GM19372 (cell line): ENCODE data around the gene DAAM1.

ENCODE experiments used
- ATAC-seq: cut with Tn5 transposase; IDR thresholded peaks from one replicate; pipeline ENCODE4 v1.9.1; 2021; ENCODE audit warnings: mild to moderate bottlenecking, low read depth, moderate library complexity; ENCODE audit not compliant: unreplicated experiment

DAAM1 gene

DNA sequence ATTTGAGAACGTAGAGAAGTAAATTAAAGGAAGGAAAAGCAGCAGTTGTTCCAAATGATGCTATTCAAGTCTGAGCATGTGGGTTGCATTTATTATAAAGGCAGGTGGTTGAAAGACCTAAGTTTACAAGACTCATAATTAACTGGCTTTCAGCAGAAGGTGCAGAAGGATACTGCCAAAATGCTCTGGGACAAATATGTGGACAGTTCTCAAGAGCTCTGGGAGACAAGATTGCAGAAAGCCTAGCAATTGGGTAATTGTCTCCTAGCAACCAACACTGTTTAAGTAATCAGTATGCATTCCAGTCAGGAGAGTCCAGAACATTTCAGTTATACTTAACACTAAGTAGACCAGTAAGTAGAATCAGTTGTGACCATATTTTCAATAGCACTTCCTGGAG is 145.2 kb downstream of the DAAM1 start:
- no peak for ATAC-seq

GRCh38 chr14:59334253-59334652 is 145.8 kb downstream of the DAAM1 start:
- ATAC-seq = no peak

DNA sequence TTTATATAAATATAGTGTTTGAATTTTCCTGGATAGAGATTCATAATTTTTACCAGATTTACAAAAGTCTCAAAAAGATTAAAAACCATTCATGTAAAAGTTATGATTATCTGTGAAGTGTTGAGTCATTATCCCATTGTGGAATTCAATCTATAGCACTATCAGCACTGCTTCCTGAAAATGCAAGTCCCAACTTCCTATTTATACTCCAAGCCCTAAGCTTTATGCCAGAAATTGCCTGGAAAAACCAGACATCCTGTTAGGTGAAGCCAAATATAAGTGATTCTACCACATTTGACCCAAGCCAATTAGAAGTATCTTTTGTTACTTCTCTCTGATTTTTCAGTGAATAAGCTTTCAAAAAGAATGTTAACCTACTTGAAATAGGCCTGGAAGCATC is 147.6 kb downstream of the DAAM1 start:
- no peak for ATAC-seq

GRCh38 chr14:59336706-59337105 is 148.2 kb downstream of the DAAM1 start:
- ATAC-seq = no peak

DNA sequence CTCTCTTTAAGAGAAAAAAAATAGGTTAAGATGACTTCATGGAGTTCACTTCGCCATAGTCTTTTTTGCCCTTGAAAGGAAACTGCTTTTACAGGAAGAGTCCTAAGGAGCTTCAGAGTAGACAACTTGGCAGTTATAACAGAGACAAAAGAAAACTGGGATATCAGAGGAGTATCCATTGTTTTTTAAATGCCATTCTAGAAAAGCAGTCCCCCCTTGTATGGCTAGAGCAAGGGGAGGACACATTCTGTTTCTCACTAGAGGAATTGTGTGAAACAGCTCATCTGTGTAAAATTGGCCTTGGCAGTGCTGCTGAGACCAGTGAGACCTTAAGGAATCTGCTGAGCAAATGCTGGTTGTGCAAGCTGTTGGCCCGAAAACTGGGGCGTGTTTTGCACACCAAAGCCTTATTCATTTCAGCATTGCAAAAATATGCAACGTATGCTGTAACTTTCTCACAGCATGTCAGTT is 148.7 kb downstream of the DAAM1 start:
- no peak for ATAC-seq

DNA sequence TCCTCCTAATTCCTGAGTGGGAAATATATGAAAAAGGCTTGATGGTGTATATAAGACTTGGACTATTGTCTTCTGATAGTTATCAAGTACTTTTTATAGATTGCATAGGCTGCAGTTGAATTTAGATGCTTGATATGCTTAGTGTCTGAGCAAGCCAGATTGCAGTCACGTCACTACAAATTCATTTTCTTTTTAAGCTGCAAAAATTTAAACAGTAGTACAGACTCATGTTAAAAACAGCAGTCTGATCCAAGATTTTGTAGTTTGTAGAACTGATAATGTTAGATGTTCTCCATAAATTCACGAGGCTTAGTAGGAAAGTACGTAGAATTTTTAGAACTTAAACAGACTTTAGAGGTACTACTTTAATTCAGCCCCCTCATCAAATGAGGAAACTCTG is 150.3 kb downstream of the DAAM1 start:
- ATAC-seq = no peak

DNA sequence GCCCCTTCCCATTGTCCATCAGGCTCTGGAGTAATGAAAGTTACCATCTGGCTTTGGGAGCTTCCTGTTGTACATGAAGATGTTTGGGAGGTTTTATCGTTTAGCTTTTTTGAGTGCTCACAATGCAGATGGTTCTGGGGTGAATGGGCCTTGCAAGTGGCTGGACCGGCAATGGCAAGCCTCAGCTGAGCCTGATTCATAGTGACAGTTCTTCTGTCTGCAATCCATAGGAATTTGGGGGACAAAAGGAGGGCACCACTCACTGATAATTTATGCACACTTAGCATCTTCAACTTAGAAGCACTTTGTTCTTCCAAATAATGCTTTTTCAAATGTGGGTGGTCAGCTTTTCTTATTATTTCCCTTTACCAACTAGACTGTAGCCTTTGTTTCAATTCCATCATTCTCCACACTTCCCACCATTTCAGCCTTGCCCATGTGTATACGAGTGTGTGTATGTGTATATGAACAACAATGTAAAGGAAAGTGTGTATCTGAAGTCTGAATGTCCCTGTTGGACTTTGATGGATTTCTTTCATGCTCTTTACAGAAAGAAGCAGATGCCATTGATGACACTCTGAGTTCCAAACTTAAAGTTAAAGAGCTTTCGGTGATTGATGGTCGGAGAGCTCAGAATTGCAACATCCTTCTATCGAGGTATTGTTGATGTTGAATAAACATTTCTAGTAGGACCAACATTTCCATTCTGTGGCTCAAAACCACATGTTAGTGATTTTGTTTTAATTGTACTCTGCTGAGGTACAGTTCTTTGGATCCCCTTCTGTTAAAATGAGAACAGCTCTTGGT is 151.3 kb downstream of the DAAM1 start:
- ATAC-seq = no peak

DNA sequence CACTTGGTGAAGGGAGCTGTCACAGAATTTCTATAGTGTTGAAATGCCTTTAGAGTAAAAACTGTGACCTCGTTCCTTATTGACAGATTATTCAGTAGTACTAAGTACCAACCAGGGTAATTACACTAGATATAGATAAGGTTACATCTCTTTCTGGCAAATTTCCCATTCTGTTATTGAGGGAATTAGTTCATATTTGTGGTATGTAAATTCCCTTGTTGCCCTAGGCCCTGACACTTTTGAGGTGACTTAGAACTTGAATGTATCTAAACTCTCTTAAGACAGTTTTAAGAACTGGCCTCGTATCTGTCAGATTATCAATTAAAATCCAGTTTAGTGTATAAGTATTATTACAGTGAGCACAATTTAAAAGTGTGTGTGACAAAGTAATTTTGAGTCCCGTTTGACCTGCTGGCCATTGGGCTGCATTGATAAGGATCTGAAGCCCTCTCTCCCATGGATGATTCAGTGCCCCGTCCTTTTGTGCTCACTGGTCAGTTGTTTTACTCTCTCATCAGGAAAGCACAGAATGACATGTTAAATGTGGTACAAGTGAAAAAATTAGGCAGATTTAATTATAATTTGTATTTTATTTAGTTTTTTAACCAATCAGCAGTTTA is 153.5 kb downstream of the DAAM1 start:
- ATAC-seq = no peak

GRCh38 chr14:59342516-59343484 is 154.3 kb downstream of the DAAM1 start:
- no peak for ATAC-seq

GRCh38 chr14:59343585-59343984 is 155.1 kb downstream of the DAAM1 start:
- ATAC-seq = no peak

GRCh38 chr14:59344016-59344415 is 155.5 kb downstream of the DAAM1 start:
- no peak for ATAC-seq

- ATAC-seq = no peak
These were observed 156.4 kb downstream of the DAAM1 start for GRCh38 chr14:59344691-59345455.

DNA sequence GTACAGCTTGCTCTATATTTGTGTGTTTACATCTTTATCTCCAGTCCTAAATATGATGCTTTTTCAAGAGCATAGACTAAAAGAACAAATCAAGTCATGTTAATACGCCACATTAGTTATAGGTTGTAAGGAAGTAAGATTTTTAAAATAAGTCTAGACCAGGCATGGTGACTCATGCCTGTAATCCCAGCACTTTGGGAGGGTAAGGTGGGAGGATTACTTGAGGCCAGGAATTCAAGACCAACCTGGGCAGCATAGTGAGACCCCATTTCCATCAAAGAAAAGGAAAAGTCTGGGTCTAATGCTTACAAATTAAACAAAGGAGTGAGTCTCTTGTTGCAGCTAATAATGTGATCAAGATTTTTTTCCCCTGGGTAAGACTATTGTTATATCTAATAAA is 157.9 kb downstream of the DAAM1 start:
- ATAC-seq = no peak

DNA sequence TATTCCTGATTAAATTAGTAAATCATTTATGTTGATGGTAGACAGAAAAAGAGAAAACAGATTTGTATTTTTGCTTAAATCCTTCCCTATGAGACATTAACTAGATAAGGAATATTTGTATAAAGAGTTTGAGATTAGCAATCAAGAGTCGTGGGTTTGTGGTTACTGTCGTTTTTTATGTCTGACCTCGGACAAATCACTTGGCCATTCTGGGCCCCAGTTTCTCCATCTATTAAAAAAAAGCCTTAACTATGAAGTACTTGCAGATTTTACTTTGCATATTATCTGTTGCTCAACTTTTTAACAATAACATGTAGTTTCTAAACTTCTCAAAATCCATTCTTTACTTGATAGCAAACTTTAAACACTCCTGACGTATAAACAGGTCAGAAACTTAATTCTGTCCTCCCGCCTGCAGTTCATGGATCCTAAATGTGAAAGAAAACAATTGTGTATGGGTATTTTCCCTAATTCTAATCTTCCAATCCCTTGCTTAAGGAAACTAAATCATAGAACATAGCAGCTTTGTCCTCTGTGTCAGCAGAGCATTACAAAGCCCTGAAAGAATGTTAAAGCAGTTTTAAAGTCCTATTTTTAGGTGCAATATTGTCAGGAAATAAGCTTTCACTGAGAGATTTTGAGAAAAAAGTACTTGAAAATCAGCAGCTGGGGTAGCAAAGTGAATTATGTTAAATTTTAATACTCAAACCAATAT is 158.5 kb downstream of the DAAM1 start:
- ATAC-seq = no peak

DNA sequence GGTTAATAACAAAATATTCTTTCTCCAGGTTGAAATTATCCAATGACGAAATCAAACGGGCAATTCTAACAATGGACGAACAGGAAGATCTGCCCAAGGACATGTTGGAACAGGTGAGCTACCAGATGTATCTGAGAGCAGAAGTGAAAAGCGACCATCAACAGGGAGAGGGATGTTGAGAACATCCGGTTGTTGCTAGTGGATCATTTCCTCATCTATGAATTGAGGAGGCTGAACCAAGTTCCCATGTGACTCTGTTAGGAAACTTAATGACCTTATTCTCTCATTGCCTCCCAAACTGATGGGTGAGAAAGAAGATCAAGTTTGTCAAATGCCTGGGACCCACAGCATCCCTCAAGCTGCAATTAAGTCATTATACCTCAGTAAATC is 159.0 kb downstream of the DAAM1 start:
- ATAC-seq = no peak

DNA sequence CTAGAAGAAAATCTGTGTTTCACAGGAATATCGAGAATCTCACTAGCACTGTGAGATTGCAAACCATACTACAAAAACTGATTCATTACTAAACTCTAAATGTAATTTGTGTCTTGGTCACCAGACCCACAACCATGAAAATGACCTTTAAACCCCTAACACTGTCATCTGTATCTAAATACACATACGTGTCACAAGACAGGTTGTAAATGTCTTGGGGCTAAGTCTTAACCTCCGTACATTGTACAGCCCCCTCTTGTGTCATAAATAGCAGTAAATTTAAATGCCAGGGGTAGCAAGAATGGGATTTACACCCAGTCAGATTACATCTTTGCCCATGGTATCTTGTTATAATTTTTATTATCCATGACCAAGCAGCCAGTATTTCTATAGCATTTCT is 159.4 kb downstream of the DAAM1 start:
- ATAC-seq = no peak

GRCh38 chr14:59349258-59349701 is 160.8 kb downstream of the DAAM1 start:
- ATAC-seq = no peak

- ATAC-seq = no peak
These were observed 164.5 kb downstream of the DAAM1 start for GRCh38 chr14:59352961-59353360.

DNA sequence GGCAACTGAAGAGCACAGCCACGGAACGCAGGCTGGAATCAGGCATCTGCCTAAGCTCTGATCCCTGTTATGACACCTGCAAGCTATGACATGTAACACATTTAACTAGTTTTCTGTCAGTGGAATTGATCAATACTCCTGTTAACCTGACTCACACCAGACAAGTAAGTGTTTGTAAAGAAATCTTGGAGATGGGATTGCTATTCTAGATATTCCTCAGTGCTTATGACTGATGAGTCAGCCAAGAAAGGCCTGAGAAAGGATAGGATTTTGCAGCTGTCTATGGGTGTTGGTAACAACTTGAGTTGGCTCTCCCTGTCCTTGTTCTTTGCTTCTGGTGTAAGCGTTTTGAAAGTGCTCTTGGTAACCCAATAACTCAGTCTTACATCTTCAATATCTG is 166.2 kb downstream of the DAAM1 start:
- ATAC-seq = no peak

- ATAC-seq = no peak
These were observed 166.6 kb downstream of the DAAM1 start for GRCh38 chr14:59355091-59355490.
